Cortex of kidney (tissue), 1 donor: ENCODE data around the gene TAS2R8.
"Not testable (repeated sequence)": the region's sequence is repeated elsewhere in the genome, so short reads cannot be mapped to it uniquely, and the experiment has no call there.

Experiments used
- DNase-seq: peaks from one replicate; lab custom pipeline; 2025; lab: John Stamatoyannopoulos, UW

TAS2R8 gene

GRCh38 chr12:10807186-10807585, at the start of gene TAS2R8:
TAS2R8 (minus strand) TSS chr12:10807286; CDS start chr12:10806980, 306 bp downstream.
- no peak for DNase-seq

GRCh38 chr12:10855807-10856206, 48.7 kb upstream of the TAS2R8 start:
- DNase-seq, result no peak

- no peak for DNase-seq
These were observed 46.7 kb upstream of the TAS2R8 start for GRCh38 chr12:10853776-10854175.

- no peak for DNase-seq
These were observed 44.3 kb upstream of the TAS2R8 start for GRCh38 chr12:10851243-10851858.

GRCh38 chr12:10849425-10849878, 42.4 kb upstream of the TAS2R8 start, which contains the start of gene PRR4:
PRR4 (minus strand) TSS chr12:10849475; CDS start chr12:10849437, 38 bp downstream.
- no peak for DNase-seq

GRCh38 chr12:10847744-10848143, 40.7 kb upstream of the TAS2R8 start:
- no peak for DNase-seq

- no peak for DNase-seq
These were observed 35.8 kb upstream of the TAS2R8 start for GRCh38 chr12:10842862-10843261.

- DNase-seq, result no peak
These were observed 31.4 kb upstream of the TAS2R8 start for GRCh38 chr12:10838461-10838860.

- DNase-seq, result no peak
These were observed 22.9 kb upstream of the TAS2R8 start for GRCh38 chr12:10829994-10830393.

- no peak for DNase-seq
These were observed 19.2 kb upstream of the TAS2R8 start, which contains the start of gene TAS2R10 for GRCh38 chr12:10826258-10826657. TAS2R10 (minus strand) TSS chr12:10826358; CDS start chr12:10826269, 89 bp downstream.

- DNase-seq, result no peak
These were observed 17.9 kb upstream of the TAS2R8 start for GRCh38 chr12:10824957-10825356.

- no peak for DNase-seq
These were observed 4.9 kb upstream of the TAS2R8 start for GRCh38 chr12:10811883-10812536.

GRCh38 chr12:10810068-10810467, 3.0 kb upstream of the TAS2R8 start, which contains the start of gene TAS2R9:
TAS2R9 (minus strand) TSS chr12:10810168; CDS start chr12:10810075, 93 bp downstream.
- DNase-seq, result no peak

GRCh38 chr12:10802587-10802986, 4.5 kb downstream of the TAS2R8 start, which contains the start of gene TAS2R7:
TAS2R7 (minus strand) TSS chr12:10802627; CDS start chr12:10802570, 57 bp downstream.
- DNase-seq, result no peak

GRCh38 chr12:10801741-10802140, 5.3 kb downstream of the TAS2R8 start:
- DNase-seq, result no peak

- DNase-seq, result no peak
These were observed 12.9 kb downstream of the TAS2R8 start for GRCh38 chr12:10794222-10794621.

- DNase-seq, result not testable (repeated sequence)
These were observed 15.3 kb downstream of the TAS2R8 start for GRCh38 chr12:10791769-10792168.

- no peak for DNase-seq
These were observed 23.8 kb downstream of the TAS2R8 start for GRCh38 chr12:10783252-10783651.

- DNase-seq, result no peak
These were observed 28.0 kb downstream of the TAS2R8 start for GRCh38 chr12:10779103-10779502.

- DNase-seq, result no peak
These were observed 35.9 kb downstream of the TAS2R8 start for GRCh38 chr12:10771132-10771733.

- DNase-seq, result no peak
These were observed 47.4 kb downstream of the TAS2R8 start for GRCh38 chr12:10759657-10760056.

- no peak for DNase-seq
These were observed 50.9 kb downstream of the TAS2R8 start for GRCh38 chr12:10756194-10756593.
